Liver (tissue), 9 donors: ENCODE results near the gene SMPDL3A. TPM values are rescaled to one million over a fixed set of nuclear protein-coding genes. Genes with fewer than 3 reads are reported as not detected.

Experiments
- DNase-seq: peaks from one replicate; pipeline ENCODE4 v3.0.0-alpha.2; 2017; ENCODE audit warnings: low spot score
- H3K27ac ChIP-seq, 2 donors: one replicate each; pipeline ENCODE4 v1.7.0; 2013; ENCODE audit warnings: inconsistent platforms in 2 of 2, low read length in 2 of 2, control low read depth in 1 of 2, low read depth in 1 of 2, mild to moderate bottlenecking in 1 of 2
- H3K27me3 ChIP-seq, 4 donors: one replicate each; pipeline versions ENCODE4 v1.6.1 to v1.7.0; 2013; ENCODE audit warnings: low read length in 3 of 4, inconsistent platforms in 1 of 4, mild to moderate bottlenecking in 1 of 4, moderate library complexity in 1 of 4; ENCODE audit not compliant: control insufficient read depth in 4 of 4, insufficient read depth in 4 of 4
- H3K36me3 ChIP-seq, 4 donors: one replicate each; pipeline versions ENCODE4 v1.6.1 to v1.7.0; 2013; ENCODE audit warnings: low read length in 3 of 4, mild to moderate bottlenecking in 3 of 4, low read depth in 1 of 4, moderate library complexity in 1 of 4; ENCODE audit not compliant: control insufficient read depth in 4 of 4, insufficient read depth in 3 of 4
- H3K4me1 ChIP-seq, 4 donors: one replicate each; pipeline versions ENCODE4 v1.6.1 to v1.7.0; 2013; ENCODE audit warnings: low read length in 3 of 4, mild to moderate bottlenecking in 3 of 4, moderate library complexity in 1 of 4; ENCODE audit not compliant: control insufficient read depth in 4 of 4, insufficient read depth in 4 of 4
- H3K4me3 ChIP-seq, 3 donors: one replicate each; pipeline versions ENCODE4 v1.6.1 to v1.7.0; 2013; ENCODE audit warnings: low read length in 3 of 3, control low read depth in 1 of 3, low read depth in 1 of 3, mild to moderate bottlenecking in 1 of 3
- H3K9ac ChIP-seq, 2 donors: one replicate each; pipeline ENCODE4 v1.7.0; 2013; ENCODE audit warnings: low read length in 2 of 2, mild to moderate bottlenecking in 2 of 2, moderate library complexity in 2 of 2, control low read depth in 1 of 2, low read depth in 1 of 2
- H3K9me3 ChIP-seq, 4 donors: one replicate each; pipeline versions ENCODE4 v1.6.1 to v1.7.0; 2013; ENCODE audit warnings: low read length in 3 of 4; ENCODE audit not compliant: control insufficient read depth in 4 of 4
- ATF3 ChIP-seq: IDR thresholded peaks from 2 replicates; pipeline ENCODE4 v1.6.1; 2016; ENCODE audit warnings: antibody characterized with exemption
- CTCF ChIP-seq: fragments of 150-350 bp; IDR thresholded peaks from 2 replicates; pipeline ENCODE4 v1.5.1; 2017; ENCODE audit warnings: improper control_type of control experiment, low read depth, low read length; ENCODE audit not compliant: missing input control
- EGR1 ChIP-seq, 2 donors: IDR thresholded peaks; 2 replicates each; pipeline ENCODE4 v1.6.1; 2016 to 2018; ENCODE audit warnings: antibody characterized with exemption in 2 of 2, low read depth in 2 of 2
- FOXA1 ChIP-seq: IDR thresholded peaks from 2 replicates; pipeline ENCODE4 v1.6.1; 2016; ENCODE audit warnings: antibody characterized with exemption
- FOXA2 ChIP-seq: IDR thresholded peaks from 2 replicates; pipeline ENCODE4 v1.6.1; 2016; ENCODE audit warnings: antibody characterized with exemption
- GABPA ChIP-seq, 2 donors: IDR thresholded peaks in 1 of 2; conservative IDR thresholded peaks in 1 of 2; 2 replicates each; pipeline ENCODE4 v1.6.1; 2016; ENCODE audit warnings: antibody characterized with exemption in 2 of 2, mild to moderate bottlenecking in 1 of 2, moderate library complexity in 1 of 2
- HNF4A ChIP-seq, 2 donors: conservative IDR thresholded peaks; 2 replicates each; pipeline ENCODE4 v1.6.1; 2016; ENCODE audit warnings: antibody characterized with exemption in 2 of 2, mild to moderate bottlenecking in 2 of 2
- HNF4G ChIP-seq: IDR thresholded peaks from 2 replicates; pipeline ENCODE4 v1.6.1; 2016; ENCODE audit warnings: antibody characterized with exemption
- JUND ChIP-seq, 2 donors: IDR thresholded peaks; 2 replicates each; pipeline ENCODE4 v1.6.1; 2016; ENCODE audit warnings: antibody characterized with exemption in 2 of 2
- MAX ChIP-seq: IDR thresholded peaks from 2 replicates; pipeline ENCODE4 v1.6.1; 2016; ENCODE audit warnings: antibody characterized with exemption
- NR2F2 ChIP-seq: IDR thresholded peaks from 2 replicates; pipeline ENCODE4 v1.6.1; 2016; ENCODE audit warnings: antibody characterized with exemption
- RAD21 ChIP-seq, 2 donors: IDR thresholded peaks; 2 replicates each; pipeline ENCODE4 v1.6.1; 2016; ENCODE audit warnings: antibody characterized with exemption in 2 of 2, mild to moderate bottlenecking in 2 of 2
- REST ChIP-seq: IDR thresholded peaks from 2 replicates; pipeline ENCODE4 v1.6.1; 2016; ENCODE audit warnings: antibody characterized with exemption, mild to moderate bottlenecking
- RXRA ChIP-seq, 2 donors: IDR thresholded peaks; 2 replicates each; pipeline ENCODE4 v1.6.1; 2017 to 2018; ENCODE audit warnings: antibody characterized with exemption in 2 of 2, mild to moderate bottlenecking in 1 of 2
- SP1 ChIP-seq: IDR thresholded peaks from 2 replicates; pipeline ENCODE4 v1.6.1; 2018; ENCODE audit warnings: antibody characterized with exemption, mild to moderate bottlenecking
- TAF1 ChIP-seq: conservative IDR thresholded peaks from 2 replicates; pipeline ENCODE4 v1.6.1; 2016; ENCODE audit warnings: antibody characterized with exemption, mild to moderate bottlenecking
- YY1 ChIP-seq: IDR thresholded peaks from 2 replicates; pipeline ENCODE4 v1.6.1; 2016; ENCODE audit warnings: antibody characterized with exemption, mild to moderate bottlenecking
- WGBS: extraction: QIAGEN DNeasy Blood & Tissue Kit; methylation state at CpG from one replicate; pipeline ENCODE4 v1.1.7; 2013; 5-methylcytosine and 5-hydroxymethylcytosine counted together
- polyA plus RNA-seq, 2 donors: library from polyadenylated mRNA; stranded (reverse) in 1 of 2; unstranded in 1 of 2; fragments of 200-250 nt in 1 of 2; fragments of >200 nt in 1 of 2; fragmentation: Nextera tagmentation in 1 of 2; extraction: Ambion mirVana in 1 of 2; gene quantifications; one replicate each; pipeline versions ENCODE4 v1.2.1 to v1.2.3, GENCODE V29; 2013 to 2015
- total RNA-seq, 2 donors: library from RNA; depleted of rRNA; stranded (reverse); fragments of >200 nt; gene quantifications; one replicate each; pipeline ENCODE4 v1.2.3, GENCODE V29; 2014
- TF ChIP-seq, protein P1 (sequence below): IDR thresholded peaks from 2 replicates; pipeline ENCODE4 v1.6.1; 2016; ENCODE audit warnings: antibody characterized with exemption
- donor health status: healthy.
- donor health status: healthy.
- donor health status: healthy.
- donor health status: healthy.
- donor health status: healthy.

SMPDL3A gene
- total and polyA plus RNA-seq, 4 donors = 17.3 to 61.4 (median 32.3) TPM

DNA sequence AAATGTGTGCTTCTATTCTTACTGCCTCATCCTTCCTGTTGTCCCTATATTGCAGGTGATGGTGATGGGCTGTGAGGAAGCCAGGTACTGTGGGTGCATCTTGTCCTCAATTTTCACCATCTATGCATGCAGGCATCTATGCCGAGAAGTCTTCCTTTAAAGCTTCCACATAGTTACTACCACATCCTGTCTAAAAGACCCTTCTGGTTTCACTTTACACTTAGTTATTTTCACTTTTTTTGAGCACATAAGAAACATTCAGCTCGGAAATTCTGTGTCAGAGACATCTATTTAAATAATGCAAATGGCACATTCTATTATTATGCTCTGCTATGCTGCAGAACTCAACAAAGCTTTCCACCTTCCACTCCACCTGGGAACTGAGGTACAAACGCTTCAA, 37.7 kb upstream of the SMPDL3A start:
- Histone ChIP-seq H3K9me3 (no peaks in the 10 kb centered on the region), H3K4me3 (no peak overlapping the region), H3K9ac (no peak overlapping the region), H3K27ac (no peak overlapping the region), H3K4me1 (peaks cover 0 to 15% (median 3%) of the 10 kb centered on the region in 4 donors), H3K36me3 (no peaks in the 10 kb centered on the region), H3K27me3 (no peaks in the 10 kb centered on the region)
- no peak for DNase-seq
- no peak for TF ChIP-seq REST
- TF ChIP-seq GABPA (IDR thresholded peaks at IDR 0.05 in 1 of 2, conservative IDR thresholded peaks at IDR 0.05 in 1 of 2) = no peak
- no peak for TF ChIP-seq RAD21 (IDR thresholded peaks at IDR 0.05)
- no peak for TF ChIP-seq NR2F2
- TF ChIP-seq HNF4G = no peak
- TF ChIP-seq FOXA2 = no peak
- TF ChIP-seq SP1 = no peak
- no peak for TF ChIP-seq EGR1 (IDR thresholded peaks at IDR 0.05; ENCODE audit: low read depth in 2 of 2)
- 71% methylated on average over 3 of the region's 3 CpGs for WGBS

GRCh38 chr6:122752459-122752858, 36.6 kb upstream of the SMPDL3A start:
- Histone ChIP-seq H3K27me3 (no peaks in the 10 kb centered on the region), H3K9ac (no peak overlapping the region), H3K4me1 (peaks cover 0 to 15% (median 3%) of the 10 kb centered on the region in 4 donors), H3K9me3 (no peaks in the 10 kb centered on the region), H3K4me3 (no peak overlapping the region), H3K36me3 (no peaks in the 10 kb centered on the region), H3K27ac (peak overlapping the region in 1 of 2 donors; percentile 64)
- 32% methylated on average over 1 of the region's 1 CpG for WGBS
- TF ChIP-seq, protein P1, sequence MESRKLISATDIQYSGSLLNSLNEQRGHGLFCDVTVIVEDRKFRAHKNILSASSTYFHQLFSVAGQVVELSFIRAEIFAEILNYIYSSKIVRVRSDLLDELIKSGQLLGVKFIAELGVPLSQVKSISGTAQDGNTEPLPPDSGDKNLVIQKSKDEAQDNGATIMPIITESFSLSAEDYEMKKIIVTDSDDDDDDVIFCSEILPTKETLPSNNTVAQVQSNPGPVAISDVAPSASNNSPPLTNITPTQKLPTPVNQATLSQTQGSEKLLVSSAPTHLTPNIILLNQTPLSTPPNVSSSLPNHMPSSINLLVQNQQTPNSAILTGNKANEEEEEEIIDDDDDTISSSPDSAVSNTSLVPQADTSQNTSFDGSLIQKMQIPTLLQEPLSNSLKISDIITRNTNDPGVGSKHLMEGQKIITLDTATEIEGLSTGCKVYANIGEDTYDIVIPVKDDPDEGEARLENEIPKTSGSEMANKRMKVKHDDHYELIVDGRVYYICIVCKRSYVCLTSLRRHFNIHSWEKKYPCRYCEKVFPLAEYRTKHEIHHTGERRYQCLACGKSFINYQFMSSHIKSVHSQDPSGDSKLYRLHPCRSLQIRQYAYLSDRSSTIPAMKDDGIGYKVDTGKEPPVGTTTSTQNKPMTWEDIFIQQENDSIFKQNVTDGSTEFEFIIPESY = no peak
- no peak for TF ChIP-seq CTCF
- TF ChIP-seq SP1 = no peak
- TF ChIP-seq GABPA (IDR thresholded peaks at IDR 0.05 in 1 of 2, conservative IDR thresholded peaks at IDR 0.05 in 1 of 2) = no peak
- no peak for TF ChIP-seq EGR1 (IDR thresholded peaks at IDR 0.05; ENCODE audit: low read depth in 2 of 2)
- TF ChIP-seq TAF1 = no peak
- TF ChIP-seq HNF4G = no peak
- no peak for TF ChIP-seq HNF4A (conservative IDR thresholded peaks at IDR 0.05)
- no peak for TF ChIP-seq FOXA2
- TF ChIP-seq FOXA1 = no peak
- no peak for TF ChIP-seq JUND (IDR thresholded peaks at IDR 0.05)
- TF ChIP-seq REST = no peak
- no peak for TF ChIP-seq RXRA (IDR thresholded peaks at IDR 0.05)
- no peak for TF ChIP-seq YY1
- no peak for TF ChIP-seq MAX
- no peak for TF ChIP-seq ATF3
- no peak for TF ChIP-seq RAD21 (IDR thresholded peaks at IDR 0.05)
- TF ChIP-seq NR2F2 = no peak
- no peak for DNase-seq
